Smooth muscle cell (in vitro differentiated cells): ENCODE data around the gene KAT2A. TPM values are rescaled to one million over a fixed set of nuclear protein-coding genes. Genes with fewer than 3 reads are reported as not detected.

Experiments used
- DNase-seq: peaks from one replicate; lab custom pipeline; 2025; ENCODE audit not compliant: unreplicated experiment; lab: John Stamatoyannopoulos, UW
- H2AFZ ChIP-seq: fragments of 200-600 bp; sonication (generic); 2 replicates; pipeline ENCODE4 v1.6.0; 2016; ENCODE audit warnings: antibody characterized with exemption, low read depth, mild to moderate bottlenecking
- H3F3A ChIP-seq: fragments of 200-600 bp; sonication (generic); 2 replicates; pipeline ENCODE4 v1.6.0; 2017; ENCODE audit warnings: antibody characterized with exemption, low read depth
- H3K27ac ChIP-seq: fragments of 200-600 bp; sonication (generic); 2 replicates; pipeline ENCODE4 v1.5.1; 2016; ENCODE audit warnings: low read depth, mild to moderate bottlenecking
- H3K27me3 ChIP-seq: fragments of 200-600 bp; sonication (generic); 2 replicates; pipeline ENCODE4 v1.6.1; 2016; ENCODE audit warnings: low read depth, mild to moderate bottlenecking
- H3K36me3 ChIP-seq: fragments of 200-600 bp; sonication (generic); 2 replicates; pipeline ENCODE4 v1.5.1; 2016; ENCODE audit warnings: low read depth
- H3K4me1 ChIP-seq: fragments of 200-600 bp; sonication (generic); 2 replicates; pipeline ENCODE4 v1.5.1; 2016; ENCODE audit warnings: low read depth
- H3K4me2 ChIP-seq: fragments of 200-600 bp; sonication (generic); 2 replicates; pipeline ENCODE4 v1.6.0; 2016; ENCODE audit warnings: mild to moderate bottlenecking
- H3K4me3 ChIP-seq: fragments of 200-600 bp; sonication (generic); 2 replicates; pipeline ENCODE4 v1.5.1; 2016; ENCODE audit warnings: mild to moderate bottlenecking
- H3K79me2 ChIP-seq: fragments of 200-600 bp; sonication (generic); 2 replicates; pipeline ENCODE4 v1.6.0; 2016; ENCODE audit warnings: low read depth, mild to moderate bottlenecking
- H3K9ac ChIP-seq: fragments of 200-600 bp; sonication (generic); 2 replicates; pipeline ENCODE4 v1.6.0; 2016; ENCODE audit warnings: low read depth
- H3K9me3 ChIP-seq: fragments of 200-600 bp; sonication (generic); replicated peaks from 2 replicates; pipeline ENCODE4 v1.5.1; 2016; ENCODE audit warnings: low read depth
- H4K20me1 ChIP-seq: fragments of 200-600 bp; sonication (generic); 2 replicates; pipeline ENCODE4 v1.6.0; 2016; ENCODE audit warnings: low read depth
- CTCF ChIP-seq: fragments of 200-600 bp; sonication (generic); IDR thresholded peaks from 2 replicates; pipeline ENCODE4 v1.5.1; 2017; ENCODE audit warnings: borderline replicate concordance, mild to moderate bottlenecking, antibody characterized with exemption; ENCODE audit not compliant: insufficient read depth, poor library complexity, severe bottlenecking
- WGBS: methylation state at CpG from one replicate; pipeline ENCODE4 v1.1.7; 2016; ENCODE audit warnings: low lambda C conversion rate; 5-methylcytosine and 5-hydroxymethylcytosine counted together
- polyA plus RNA-seq: library from polyadenylated mRNA; unstranded; fragments of >200 nt; fragmentation: Nextera tagmentation; extraction: Ambion mirVana; gene quantifications from 2 replicates; pipeline ENCODE4 v1.2.1, GENCODE V29; 2016
- total RNA-seq: library from RNA; depleted of rRNA; stranded (reverse); fragments of >200 nt; gene quantifications from 2 replicates; pipeline ENCODE4 v1.2.3, GENCODE V29; 2014

KAT2A gene
- total and polyA plus RNA-seq, 2 experiments from 2014 or later: 17.1 to 25.3 TPM

DNA sequence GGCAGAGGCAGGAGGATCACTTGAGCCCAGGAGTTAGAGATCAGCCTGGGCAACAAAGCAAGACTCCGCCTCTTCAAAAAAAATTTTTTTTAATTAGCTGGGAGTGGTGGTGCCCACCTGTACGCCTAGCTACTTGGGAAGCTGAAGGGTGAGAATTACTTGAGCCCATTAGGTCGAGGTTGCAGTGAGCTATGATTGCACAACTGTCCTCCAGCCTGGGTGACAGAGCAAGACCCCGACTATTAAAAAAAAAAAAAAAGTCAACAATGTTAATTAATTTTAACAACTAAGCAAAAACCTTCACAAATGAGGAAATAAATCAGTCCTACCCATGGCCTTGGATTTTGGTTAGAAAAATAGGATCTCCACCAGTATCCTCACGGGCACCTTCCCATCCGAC lies 14.0 kb downstream of the KAT2A start:
- DNase-seq: no peak
- no peak overlapping the region for H3K9ac ChIP-seq
- no peak overlapping the region for H3K27ac ChIP-seq
- no peak overlapping the region for H2AFZ ChIP-seq
- no peaks in the 10 kb centered on the region for H4K20me1 ChIP-seq
- no peaks in the 10 kb centered on the region for H3K36me3 ChIP-seq
- 62% methylated on average over 6 of the region's 6 CpGs for WGBS
- no peaks in the 10 kb centered on the region for H3K9me3 ChIP-seq
- H3K4me1 ChIP-seq: no peaks in the 10 kb centered on the region
- H3K27me3 ChIP-seq: no peaks in the 10 kb centered on the region
- no peaks in the 10 kb centered on the region for H3K79me2 ChIP-seq
- no peak for TF ChIP-seq CTCF
- H3F3A ChIP-seq: no peaks in the 10 kb centered on the region
- peak overlapping the region; percentile 27 for H3K4me3 ChIP-seq
- peak overlapping the region; percentile 72 for H3K4me2 ChIP-seq

GRCh38 chr17:42106009-42106408 lies 15.2 kb downstream of the KAT2A start:
- Histone ChIP-seq H3K9ac (no peak overlapping the region), H3K27me3 (no peaks in the 10 kb centered on the region), H3K79me2 (no peaks in the 10 kb centered on the region), H3K4me2 (no peak overlapping the region), H2AFZ (no peak overlapping the region), H4K20me1 (no peaks in the 10 kb centered on the region), H3K36me3 (no peaks in the 10 kb centered on the region), H3K27ac (no peak overlapping the region), H3K4me3 (no peak overlapping the region), H3F3A (no peaks in the 10 kb centered on the region), H3K9me3 (no peaks in the 10 kb centered on the region), H3K4me1 (no peaks in the 10 kb centered on the region)
- no peak for DNase-seq
- WGBS: 100% methylated on average over 2 of the region's 2 CpGs
- TF ChIP-seq CTCF: no peak

DNA sequence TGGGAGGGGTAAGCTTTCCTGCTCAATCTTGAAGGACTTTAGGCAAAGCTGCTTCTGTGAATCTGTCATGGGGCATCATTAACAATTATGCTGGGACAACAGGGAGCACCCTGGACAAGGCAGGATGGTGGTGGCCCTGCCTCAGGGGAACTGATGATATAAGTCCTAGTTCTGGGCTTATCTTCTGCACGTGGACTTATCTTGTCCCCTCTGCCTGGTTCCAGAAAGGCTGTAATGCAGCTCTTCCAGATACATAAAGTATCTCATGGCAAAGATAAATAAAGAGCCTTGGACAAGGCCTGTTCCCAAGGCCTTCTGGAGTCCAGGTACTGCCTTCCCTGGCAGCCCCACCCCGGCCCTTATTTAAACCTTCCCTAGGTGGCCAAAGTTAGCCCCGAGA lies 16.9 kb downstream of the KAT2A start:
- peaks cover 5% of the 10 kb centered on the region for H3K27me3 ChIP-seq
- no peak overlapping the region for H3K4me3 ChIP-seq
- no peaks in the 10 kb centered on the region for H3K79me2 ChIP-seq
- no peaks in the 10 kb centered on the region for H3K36me3 ChIP-seq
- no peak overlapping the region for H3K9ac ChIP-seq
- no peak for TF ChIP-seq CTCF
- WGBS: 69% methylated on average over 3 of the region's 3 CpGs
- no peak overlapping the region for H3K27ac ChIP-seq
- no peaks in the 10 kb centered on the region for H3F3A ChIP-seq
- no peak for DNase-seq
- H3K4me2 ChIP-seq: no peak overlapping the region
- no peaks in the 10 kb centered on the region for H3K9me3 ChIP-seq
- H2AFZ ChIP-seq: no peak overlapping the region
- no peaks in the 10 kb centered on the region for H4K20me1 ChIP-seq
- H3K4me1 ChIP-seq: no peaks in the 10 kb centered on the region

GRCh38 chr17:42103221-42103954 lies 17.8 kb downstream of the KAT2A start:
- WGBS: 88% methylated on average over 11 of the region's 11 CpGs
- H3K9ac ChIP-seq: no peak overlapping the region
- no peak overlapping the region for H3K4me2 ChIP-seq
- H3K27ac ChIP-seq: no peak overlapping the region
- H3K27me3 ChIP-seq: peaks cover 9% of the 10 kb centered on the region
- no peaks in the 10 kb centered on the region for H3K36me3 ChIP-seq
- no peak overlapping the region for H2AFZ ChIP-seq
- no peak overlapping the region for H3K4me3 ChIP-seq
- no peaks in the 10 kb centered on the region for H3K4me1 ChIP-seq
- TF ChIP-seq CTCF: no peak
- no peaks in the 10 kb centered on the region for H4K20me1 ChIP-seq
- H3F3A ChIP-seq: no peaks in the 10 kb centered on the region
- no peaks in the 10 kb centered on the region for H3K79me2 ChIP-seq
- no peak for DNase-seq
- no peaks in the 10 kb centered on the region for H3K9me3 ChIP-seq
